HG02759 (cell line): Measurements from ENCODE around the gene CD300A.
A peak's percentile ranks its signal among the peaks of the same experiment; 100 is the strongest.

Source experiments
- ATAC-seq: cut with Tn5 transposase; IDR thresholded peaks from one replicate; pipeline ENCODE4 v1.9.1; 2021; ENCODE audit warnings: mild to moderate bottlenecking, moderate library complexity; ENCODE audit not compliant: unreplicated experiment

CD300A gene

GRCh38 chr17:74439691-74440567, 26.5 kb upstream of the CD300A start:
- no peak for ATAC-seq

- no peak for ATAC-seq
Measured at GRCh38 chr17:74441537-74441936, 24.9 kb upstream of the CD300A start.

GRCh38 chr17:74442291-74442669, 24.2 kb upstream of the CD300A start:
- ATAC-seq = no peak

GRCh38 chr17:74442670-74443515, 23.5 kb upstream of the CD300A start:
- ATAC-seq = peak; percentile 74

- no peak for ATAC-seq
Measured at GRCh38 chr17:74443516-74444296, 22.7 kb upstream of the CD300A start.

- ATAC-seq = no peak
Measured at GRCh38 chr17:74444406-74444805, 22.0 kb upstream of the CD300A start.

- ATAC-seq = no peak
Measured at GRCh38 chr17:74445158-74445557, 21.3 kb upstream of the CD300A start.

GRCh38 chr17:74446551-74447500, 19.6 kb upstream of the CD300A start:
- ATAC-seq = no peak

GRCh38 chr17:74447628-74448159, 18.7 kb upstream of the CD300A start:
- no peak for ATAC-seq

GRCh38 chr17:74448756-74449155, 17.7 kb upstream of the CD300A start:
- no peak for ATAC-seq

- no peak for ATAC-seq
Measured at GRCh38 chr17:74449306-74449705, 17.1 kb upstream of the CD300A start.

- no peak for ATAC-seq
Measured at GRCh38 chr17:74449773-74450172, 16.7 kb upstream of the CD300A start.

- no peak for ATAC-seq
Measured at GRCh38 chr17:74450231-74450630, 16.2 kb upstream of the CD300A start.

GRCh38 chr17:74450925-74451403, 15.5 kb upstream of the CD300A start:
- ATAC-seq = no peak

GRCh38 chr17:74451557-74451956, 14.9 kb upstream of the CD300A start:
- ATAC-seq = no peak

- no peak for ATAC-seq
Measured at GRCh38 chr17:74452033-74452840, 14.2 kb upstream of the CD300A start.

- ATAC-seq = no peak
Measured at GRCh38 chr17:74452841-74453661, 13.4 kb upstream of the CD300A start.

GRCh38 chr17:74453665-74454196, 12.7 kb upstream of the CD300A start:
- no peak for ATAC-seq
